Prostate gland (tissue), 2 donors: ENCODE data around the gene CEACAM4. TPM values are rescaled to one million over a fixed set of nuclear protein-coding genes. Genes with fewer than 3 reads are reported as not detected.

Experiments
- DNase-seq: peaks from one replicate; pipeline ENCODE4 v3.0.0-alpha.2; 2019; ENCODE audit warnings: low spot score
- H3K27ac ChIP-seq, 2 donors: fragments of 200-600 bp; sonication (generic); 2 replicates each; pipeline ENCODE4 v1.5.1; 2017 to 2019
- H3K27me3 ChIP-seq: fragments of 200-600 bp; sonication (generic); replicated peaks from 2 replicates; pipeline ENCODE4 v1.5.1; 2019; ENCODE audit not compliant: insufficient read depth
- H3K36me3 ChIP-seq, 2 donors: fragments of 200-600 bp; sonication (generic); 1 replicate in 1 of 2; 2 replicates in 1 of 2; pipeline versions ENCODE4 v1.5.1 to v1.8.1; 2017 to 2019
- H3K4me1 ChIP-seq: fragments of 200-600 bp; sonication (generic); replicated peaks from 2 replicates; pipeline ENCODE4 v1.5.1; 2019
- H3K4me3 ChIP-seq, 2 donors: fragments of 200-600 bp; sonication (generic); 2 replicates each; pipeline ENCODE4 v1.5.1; 2017 to 2019
- H3K9me3 ChIP-seq: fragments of 200-600 bp; sonication (generic); 2 replicates; pipeline ENCODE4 v1.5.1; 2017
- CTCF ChIP-seq, 4 experiments: fragments of 200-600 bp in 2 of 4; fragments of 450-650 bp in 2 of 4; sonication (generic) in 2 of 4; IDR thresholded peaks; 1 replicate in 3 of 4; 2 replicates in 1 of 4; pipeline ENCODE4 v1.5.1; 2016 to 2019; ENCODE audit warnings: antibody characterized with exemption in 4 of 4, mild to moderate bottlenecking in 2 of 4, moderate library complexity in 2 of 4
- POLR2A ChIP-seq: fragments of 450-650 bp; IDR thresholded peaks from one replicate; pipeline ENCODE4 v1.6.1; 2016; ENCODE audit warnings: antibody characterized with exemption, mild to moderate bottlenecking
- POLR2AphosphoS5 ChIP-seq: sonication (generic); formaldehyde crosslinking; IDR thresholded peaks from one replicate; pipeline ENCODE4 v1.6.1; 2017; ENCODE audit warnings: antibody characterized with exemption
- WGBS: methylation state at CpG from one replicate; pipeline ENCODE4 v1.1.5; 2018; 5-methylcytosine and 5-hydroxymethylcytosine counted together
- intact Hi-C: fragments of 100-400 bp; cut with DNase I; formaldehyde crosslinking; loops from one replicate; pipeline ENCODE4 v1.14.2; 2022
- total RNA-seq, 2 donors: library from RNA; depleted of rRNA; stranded (reverse); fragments of >200 nt; gene quantifications; one replicate each; pipeline ENCODE4 v1.1.0, GENCODE V29; 2016

Gene CEACAM4
- total RNA-seq, 2 donors from 2014 or later = 0.59 to 1.0 TPM

GRCh38 chr19:41577144-41577830, 49.6 kb downstream of the CEACAM4 start:
- TF ChIP-seq POLR2A (no peak), POLR2AphosphoS5 (no peak), CTCF (IDR thresholded peaks at IDR 0.05) (no peak)
- H3K4me3 ChIP-seq = no peak overlapping the region
- no peak overlapping the region for H3K27ac ChIP-seq
- H3K9me3 ChIP-seq = no peaks in the 10 kb centered on the region
- 44% methylated on average over 19 of the region's 19 CpGs for WGBS
- intact Hi-C loops = loop anchor here (10.0 kb wide), 1 partner anchor 132 kb away; the partner anchor contains the start of gene ERICH4
- DNase-seq = no peak
- no peaks in the 10 kb centered on the region for H3K27me3 ChIP-seq
- no peaks in the 10 kb centered on the region for H3K36me3 ChIP-seq
- no peaks in the 10 kb centered on the region for H3K4me1 ChIP-seq

- H3K4me3 ChIP-seq = no peak within 1 kb of the TSS
- intact Hi-C loops = loop anchor here (10.0 kb wide), 1 partner anchor 131 kb away; the partner anchor contains the start of gene ERICH4
- H3K27me3 ChIP-seq = no peaks in the 10 kb centered on the region
- H3K27ac ChIP-seq = no peak within 1 kb of the TSS
- H3K36me3 ChIP-seq = no peaks in the 10 kb centered on the region
- H3K9me3 ChIP-seq = no peaks in the 10 kb centered on the region
- DNase-seq = no peak
- TF ChIP-seq POLR2AphosphoS5 (no peak), CTCF (IDR thresholded peaks at IDR 0.05) (no peak), POLR2A (no peak)
- 30% methylated on average over 4 of the region's 4 CpGs for WGBS
- H3K4me1 ChIP-seq = no peaks in the 10 kb centered on the region
Observed at GRCh38 chr19:41575998-41576397, 50.9 kb downstream of the CEACAM4 start, which contains the start of gene CEACAM21. Gene CEACAM21, plus strand, starts transcription at chr19:41576166. Its CDS starts 109 bp downstream, at chr19:41576275.

- intact Hi-C loops = loop anchor here (10.0 kb wide), 1 partner anchor 126 kb away; the partner anchor contains the start of gene ERICH4
Observed at GRCh38 chr19:41570639-41571112, 56.2 kb downstream of the CEACAM4 start.

GRCh38 chr19:41570179-41570578, 56.7 kb downstream of the CEACAM4 start:
- no peak for DNase-seq
- 43% methylated on average over 3 of the region's 3 CpGs for WGBS
- TF ChIP-seq CTCF (IDR thresholded peaks at IDR 0.05) (no peak), POLR2AphosphoS5 (no peak), POLR2A (no peak)
- intact Hi-C loops = loop anchor here (10.0 kb wide), 1 partner anchor 125 kb away; the partner anchor contains the start of gene ERICH4
- Histone ChIP-seq H3K4me1 (no peaks in the 10 kb centered on the region), H3K4me3 (no peak overlapping the region), H3K36me3 (no peaks in the 10 kb centered on the region), H3K9me3 (no peaks in the 10 kb centered on the region), H3K27me3 (peaks cover 7% of the 10 kb centered on the region), H3K27ac (no peak overlapping the region)

More at GRCh38 chr19:41570639-41571112, 56.2 kb downstream of the CEACAM4 start:
- Histone ChIP-seq H3K9me3 (no peaks in the 10 kb centered on the region), H3K4me1 (no peaks in the 10 kb centered on the region), H3K4me3 (no peak overlapping the region), H3K27ac (no peak overlapping the region), H3K27me3 (peaks cover 5% of the 10 kb centered on the region), H3K36me3 (no peaks in the 10 kb centered on the region)
- DNase-seq = peak; percentile 70
- 1% methylated on average over 7 of the region's 7 CpGs for WGBS
- peak; percentile 63 to 78 (median 72) for TF ChIP-seq CTCF (IDR thresholded peaks at IDR 0.05)
- TF ChIP-seq POLR2A = no peak
- no peak for TF ChIP-seq POLR2AphosphoS5
